DMS153 (cell line): ENCODE data around the gene CDHR5.
"Not testable (repeated sequence)": the region's sequence is repeated elsewhere in the genome, so short reads cannot be mapped to it uniquely, and the experiment has no call there.

Experiments
- DNase-seq: peaks from one replicate; lab custom pipeline; 2025; lab: John Stamatoyannopoulos, UW

The CDHR5 gene

GRCh38 chr11:586376-587316 is 38.1 kb downstream of the CDHR5 start:
- no peak for DNase-seq

GRCh38 chr11:584287-584686 is 40.5 kb downstream of the CDHR5 start:
- no peak for DNase-seq

GRCh38 chr11:581752-582151 is 43.0 kb downstream of the CDHR5 start:
- no peak for DNase-seq

GRCh38 chr11:581342-581741 is 43.4 kb downstream of the CDHR5 start:
- DNase-seq = no peak

GRCh38 chr11:579830-580601 is 44.7 kb downstream of the CDHR5 start:
- DNase-seq = no peak

- no peak for DNase-seq
These were observed 46.3 kb downstream of the CDHR5 start for GRCh38 chr11:578276-579035.

GRCh38 chr11:577611-577894 is 47.2 kb downstream of the CDHR5 start:
- no peak for DNase-seq

GRCh38 chr11:576811-577610 is 47.7 kb downstream of the CDHR5 start:
- DNase-seq = no peak

- peak; percentile 89 for DNase-seq
These were observed 48.6 kb downstream of the CDHR5 start, which contains the start of gene PHRF1 for GRCh38 chr11:575996-576768. Gene PHRF1 (plus strand): TSS chr11:576470. CDS start chr11:581513, 5,043 bp downstream.

- peak; percentile 55 for DNase-seq
These were observed 49.3 kb downstream of the CDHR5 start for GRCh38 chr11:575313-575995.

- DNase-seq = no peak
These were observed 50.0 kb downstream of the CDHR5 start for GRCh38 chr11:574632-575312.

- DNase-seq = not testable (repeated sequence)
These were observed 50.7 kb downstream of the CDHR5 start for GRCh38 chr11:574031-574570.

GRCh38 chr11:573146-573759 is 51.5 kb downstream of the CDHR5 start:
- no peak for DNase-seq

- DNase-seq = no peak
These were observed 53.0 kb downstream of the CDHR5 start for GRCh38 chr11:571802-572185.

GRCh38 chr11:569158-569885 is 55.4 kb downstream of the CDHR5 start:
- no peak for DNase-seq

- peak; percentile 92 for DNase-seq
These were observed 56.2 kb downstream of the CDHR5 start for GRCh38 chr11:568306-569157.

GRCh38 chr11:567629-568292 is 57.0 kb downstream of the CDHR5 start:
- no peak for DNase-seq
